ENCODE results near the gene CREG1.
"Not testable (repeated sequence)": the region's sequence is repeated elsewhere in the genome, so short reads cannot be mapped to it uniquely, and the experiment has no call there.

CREG1 gene

DNA sequence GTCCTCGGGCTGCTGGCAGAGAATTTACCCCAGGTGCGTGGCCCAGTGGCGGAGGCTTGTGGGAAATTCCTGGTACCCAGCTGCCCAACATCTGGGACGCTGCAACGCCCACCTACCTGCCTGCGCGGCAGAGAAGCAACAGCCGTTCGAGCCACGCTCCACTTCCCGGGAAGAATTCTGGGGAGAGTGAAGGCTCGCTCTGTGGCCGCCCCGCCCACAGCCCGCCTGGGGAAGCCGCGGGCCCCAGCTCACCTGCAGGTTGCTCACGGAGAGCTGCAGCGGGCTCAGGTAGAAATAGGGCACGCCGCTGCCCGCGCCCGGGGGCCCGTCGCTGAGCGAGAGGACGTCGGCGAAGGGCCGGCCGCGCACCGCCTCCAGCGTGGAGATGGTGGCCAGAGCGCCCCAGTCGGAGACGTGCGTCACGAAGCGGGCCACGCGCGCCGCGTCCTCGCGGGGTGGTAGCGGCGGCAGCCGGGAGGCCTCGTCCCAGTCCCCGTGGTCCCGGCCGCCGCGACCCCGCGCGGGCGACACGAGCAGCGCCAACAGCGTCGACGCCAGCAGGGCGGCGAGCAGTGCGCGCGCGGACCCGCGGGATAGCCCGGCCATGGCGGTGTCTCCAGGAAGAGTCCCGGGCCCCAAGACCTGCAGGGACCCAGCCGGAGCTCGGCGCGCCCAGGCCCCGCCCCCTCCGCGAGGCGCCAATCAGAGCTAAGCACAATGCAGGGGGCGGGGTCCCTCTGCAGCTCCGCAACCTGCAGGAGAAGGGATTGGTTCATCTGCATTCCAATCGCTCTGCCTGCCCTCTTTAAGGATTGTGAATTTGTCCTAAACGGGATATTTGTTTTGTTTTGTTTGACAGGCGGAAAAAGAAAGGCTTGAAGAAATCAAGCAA is at the start of gene CREG1:
Gene CREG1 (minus strand): TSS at position 627 of the 892 bp plus-strand sequence.
- in situ Hi-C loops (cut with MboI; ENCODE audit: low sequenced_read_pairs) = no loop called here

DNA sequence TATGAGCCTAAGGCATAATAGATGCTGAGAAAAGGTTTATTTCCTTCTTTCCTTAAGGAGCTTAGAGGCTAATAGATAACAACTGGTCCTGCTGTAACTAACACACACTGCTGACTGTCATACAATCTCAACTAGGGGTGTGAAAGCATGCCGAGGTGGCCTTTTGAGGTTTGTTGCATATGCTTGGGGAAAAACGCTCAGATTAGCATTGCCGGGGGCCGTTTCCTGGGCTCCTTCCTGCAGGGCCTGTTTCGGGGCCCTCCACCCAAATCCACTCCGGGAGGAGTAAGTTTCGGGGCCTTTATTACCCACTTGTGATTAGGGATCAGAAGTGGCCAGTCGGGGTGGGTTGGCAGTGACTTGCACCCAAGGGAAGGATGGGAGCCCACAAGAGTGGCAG is 49.3 kb upstream of the CREG1 start:
- in situ Hi-C loops (cut with MboI; ENCODE audit: low sequenced_read_pairs) = no loop called here

DNA sequence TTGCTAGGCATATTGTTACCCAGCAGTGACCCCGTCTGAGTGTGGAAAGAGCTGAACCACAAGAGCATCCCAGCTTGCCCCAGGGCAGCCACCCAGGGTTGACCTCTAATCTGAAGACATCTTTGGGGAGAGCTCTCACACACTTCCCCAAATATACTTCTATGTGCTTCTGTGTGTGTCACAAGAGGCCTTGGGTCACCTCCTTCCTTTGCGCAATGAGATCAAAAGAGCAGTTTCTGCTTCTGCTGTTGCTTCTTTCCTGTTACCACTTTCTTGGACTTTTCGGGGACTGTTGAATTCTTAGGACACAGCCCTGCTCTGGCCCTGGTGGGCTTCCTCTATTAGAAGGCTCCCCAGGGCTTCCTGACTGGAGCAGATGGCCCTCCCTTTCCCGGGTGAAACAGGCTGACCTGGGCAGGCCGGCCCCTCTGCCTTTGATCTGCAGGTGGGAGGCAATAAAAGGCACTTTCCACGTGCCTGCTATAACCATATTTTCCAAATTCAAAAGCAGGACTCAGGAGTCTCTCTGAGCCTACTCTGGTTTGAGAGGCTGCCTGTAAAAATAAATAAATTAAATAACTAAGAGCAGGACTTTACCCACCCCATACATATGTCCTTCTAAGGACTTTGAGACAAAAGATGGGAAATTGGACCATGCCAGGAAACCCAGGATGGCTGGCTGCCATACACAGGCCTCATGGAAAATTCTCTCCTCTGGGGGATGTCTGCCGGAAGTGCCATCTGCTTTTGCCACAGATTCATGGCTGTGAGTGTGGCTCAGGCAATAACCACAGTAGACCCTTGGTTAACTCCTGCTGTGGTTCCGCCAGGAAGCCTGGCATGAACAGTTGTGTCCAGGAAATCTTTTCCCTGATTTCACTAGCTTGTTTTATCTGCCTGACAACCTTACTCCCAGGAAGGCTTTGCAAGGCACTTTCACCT is 48.2 kb upstream of the CREG1 start:
- in situ Hi-C loops (cut with MboI; ENCODE audit: low sequenced_read_pairs) = no loop called here

DNA sequence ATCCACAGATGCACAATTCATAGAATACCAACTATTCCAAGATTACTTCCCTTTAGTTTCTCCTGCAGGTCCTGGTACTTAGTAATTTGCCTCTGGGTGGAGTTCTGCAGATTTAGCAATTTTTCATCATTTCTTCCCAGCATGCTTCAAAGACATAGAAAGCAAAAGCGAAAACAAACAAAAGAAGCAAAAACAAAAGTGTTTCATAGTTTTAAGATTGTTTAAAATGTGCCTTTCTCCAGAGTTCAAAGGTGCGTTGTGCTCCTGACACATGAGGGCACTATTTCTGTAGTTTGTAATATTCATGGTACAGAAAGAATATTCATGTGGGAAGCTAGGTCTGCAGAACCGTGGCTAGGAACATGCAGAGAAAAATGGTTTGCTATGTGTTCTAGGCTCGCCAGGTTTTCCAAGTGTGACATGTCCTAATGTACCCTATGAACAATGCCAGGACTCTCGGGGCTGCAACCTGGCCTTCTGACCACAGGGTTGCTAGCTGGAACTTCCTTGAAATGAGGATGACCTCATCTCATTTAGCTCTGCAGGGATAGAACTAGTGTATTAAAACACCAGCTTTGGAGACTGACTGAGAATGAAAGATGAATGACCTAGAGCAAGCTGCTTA is 46.5 kb upstream of the CREG1 start:
- in situ Hi-C loops (cut with MboI; ENCODE audit: low sequenced_read_pairs) = no loop called here

- in situ Hi-C loops (cut with MboI; ENCODE audit: low sequenced_read_pairs) = no loop called here
Observed at GRCh38 chr1:167594822-167595221, 41.3 kb upstream of the CREG1 start.

DNA sequence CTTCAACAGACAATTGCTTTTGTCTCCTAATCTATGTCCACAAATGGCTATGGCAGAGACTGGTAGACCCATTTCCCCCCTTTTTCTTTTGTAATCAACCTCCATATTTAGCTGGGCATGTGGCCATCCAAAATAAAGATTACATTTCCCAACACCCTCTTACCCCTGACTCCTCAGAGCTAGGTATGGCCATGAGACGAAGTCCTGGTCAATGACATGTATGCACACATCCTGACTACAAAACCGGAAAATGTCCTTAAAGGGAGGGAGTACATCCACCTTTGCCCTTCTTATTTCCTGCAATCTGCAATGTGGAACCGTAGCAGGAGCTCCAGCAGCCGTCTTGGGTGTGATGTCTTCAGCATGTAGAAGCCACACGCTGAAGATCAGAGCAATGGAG is 40.3 kb upstream of the CREG1 start:
- in situ Hi-C loops (cut with MboI; ENCODE audit: low sequenced_read_pairs) = no loop called here

DNA sequence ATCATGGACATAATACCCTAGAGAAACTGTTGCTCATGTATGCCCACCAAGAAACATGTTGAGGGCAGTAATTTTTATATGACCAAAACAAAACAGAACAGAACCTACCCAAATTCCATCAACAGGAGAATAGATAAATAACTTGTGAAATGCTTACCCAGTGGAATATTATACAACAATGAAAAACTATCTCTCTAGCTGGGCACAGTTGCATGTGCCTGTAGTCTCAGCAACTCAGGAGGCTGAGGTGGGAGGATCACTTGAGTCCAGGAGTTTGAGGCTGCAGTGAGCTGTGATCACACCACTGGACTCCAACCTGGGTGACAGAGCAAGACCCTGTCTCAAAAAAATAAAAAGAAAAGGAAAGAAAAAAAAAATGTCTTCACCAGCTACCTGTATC is 38.9 kb upstream of the CREG1 start:
- in situ Hi-C loops (cut with MboI; ENCODE audit: low sequenced_read_pairs) = no loop called here

DNA sequence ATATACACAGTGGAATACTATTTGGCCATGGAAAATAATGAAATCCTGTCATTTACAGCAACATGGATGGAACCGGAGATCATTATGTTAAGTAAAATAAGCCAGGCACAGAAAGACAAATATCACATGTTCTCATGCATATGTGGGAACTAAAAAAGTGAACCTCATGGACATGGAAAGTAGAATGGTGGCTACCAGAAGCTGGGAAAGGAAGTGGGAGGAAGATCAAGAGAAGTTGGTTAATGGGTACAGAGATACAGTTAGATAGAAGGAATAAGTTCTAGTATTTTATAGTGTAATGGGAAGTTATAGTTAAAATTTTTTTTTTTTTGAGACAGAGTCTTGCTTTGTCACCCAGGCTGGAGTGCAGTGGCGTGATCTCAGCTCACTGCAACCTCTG is 34.8 kb upstream of the CREG1 start:
- in situ Hi-C loops (cut with MboI; ENCODE audit: low sequenced_read_pairs) = no loop called here

DNA sequence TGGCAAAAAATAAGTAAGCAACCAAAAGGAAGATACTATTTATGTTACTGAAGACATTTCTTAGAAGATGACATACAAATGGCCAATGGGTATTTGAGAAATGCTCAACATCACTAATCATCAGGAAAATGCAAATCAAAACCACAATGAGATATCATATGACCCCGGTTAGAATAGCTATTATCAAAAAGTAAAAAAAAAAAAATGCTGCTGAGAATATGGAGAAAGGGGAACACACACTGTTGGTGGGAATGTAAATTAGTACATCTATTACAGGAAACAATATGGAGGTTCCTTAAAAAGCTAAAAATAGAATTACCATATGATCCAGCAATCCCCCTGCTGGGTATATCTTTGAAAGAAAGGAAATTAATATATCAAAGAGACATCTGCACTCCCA is 34.3 kb upstream of the CREG1 start:
- in situ Hi-C loops (cut with MboI; ENCODE audit: low sequenced_read_pairs) = no loop called here

DNA sequence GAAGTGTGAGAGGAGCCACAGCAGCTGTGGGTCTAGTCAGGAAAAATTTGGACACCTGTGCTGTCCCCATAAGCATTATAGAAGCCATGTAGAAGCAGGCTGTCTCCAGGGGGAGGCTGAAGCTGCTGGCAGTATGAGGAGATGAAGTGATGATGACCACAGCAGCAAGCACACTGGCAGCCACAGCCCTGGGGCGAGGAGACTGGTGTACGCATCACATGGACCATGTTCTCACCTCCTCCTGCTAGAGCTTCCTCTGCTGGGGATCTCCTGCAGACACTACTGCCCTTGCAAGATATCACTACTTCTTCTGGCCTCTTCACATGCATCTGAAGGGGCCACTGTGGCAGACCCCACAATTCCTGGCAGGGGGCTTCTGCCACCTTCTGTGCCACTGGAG is 33.8 kb upstream of the CREG1 start:
- in situ Hi-C loops (cut with MboI; ENCODE audit: low sequenced_read_pairs) = no loop called here

GRCh38 chr1:167584581-167584980 is 31.0 kb upstream of the CREG1 start:
- in situ Hi-C loops (cut with MboI; ENCODE audit: low sequenced_read_pairs) = no loop called here

DNA sequence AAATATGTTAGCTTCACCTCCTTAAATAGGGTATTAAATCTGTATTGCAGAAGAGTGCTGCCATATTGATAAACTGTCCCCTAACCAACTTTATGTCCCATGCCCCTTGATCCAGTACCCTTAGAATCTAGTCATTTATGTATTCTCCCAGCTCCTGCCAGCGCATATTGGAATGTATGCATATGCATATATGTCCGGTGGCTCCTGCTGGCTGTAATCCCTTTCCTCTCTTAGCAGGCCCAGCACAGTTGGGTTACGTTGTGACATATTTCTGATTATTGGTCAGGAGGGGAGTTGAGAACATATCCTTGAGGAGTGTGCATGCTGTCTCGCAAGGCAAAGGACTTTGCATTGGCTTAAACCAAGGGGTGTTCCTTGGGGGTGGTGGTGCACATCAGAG is 29.2 kb upstream of the CREG1 start:
- in situ Hi-C loops (cut with MboI; ENCODE audit: low sequenced_read_pairs) = no loop called here

GRCh38 chr1:167582064-167582463 is 28.5 kb upstream of the CREG1 start:
- in situ Hi-C loops (cut with MboI; ENCODE audit: low sequenced_read_pairs) = no loop called here

DNA sequence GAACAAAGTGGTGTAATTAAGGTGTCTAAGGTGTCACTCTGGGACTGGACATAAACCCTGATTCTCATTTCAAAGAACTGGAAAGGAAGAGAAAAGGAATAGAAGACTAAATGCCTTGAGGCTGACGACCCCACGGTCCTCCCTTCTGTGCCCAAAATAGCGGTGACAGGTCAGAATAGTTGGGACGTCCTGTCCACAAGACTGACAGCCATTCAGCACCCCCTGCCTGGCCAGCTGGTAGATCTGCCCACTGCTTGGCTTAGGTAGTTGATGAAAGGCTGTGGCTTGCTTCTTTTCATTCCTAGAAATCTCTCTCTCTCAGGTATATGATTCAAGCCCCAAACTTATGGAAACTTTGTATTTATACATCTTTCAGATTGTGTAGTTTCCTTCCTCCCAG is 26.4 kb upstream of the CREG1 start:
- in situ Hi-C loops (cut with MboI; ENCODE audit: low sequenced_read_pairs) = no loop called here

GRCh38 chr1:167578939-167579521 is 25.5 kb upstream of the CREG1 start:
- in situ Hi-C loops (cut with MboI; ENCODE audit: low sequenced_read_pairs) = no loop called here

- in situ Hi-C loops (cut with MboI; ENCODE audit: low sequenced_read_pairs) = no loop called here
Observed at GRCh38 chr1:167575649-167576048, 22.1 kb upstream of the CREG1 start.

- in situ Hi-C loops (cut with MboI; ENCODE audit: low sequenced_read_pairs) = no loop called here
Observed at GRCh38 chr1:167573035-167573434, 19.5 kb upstream of the CREG1 start.

DNA sequence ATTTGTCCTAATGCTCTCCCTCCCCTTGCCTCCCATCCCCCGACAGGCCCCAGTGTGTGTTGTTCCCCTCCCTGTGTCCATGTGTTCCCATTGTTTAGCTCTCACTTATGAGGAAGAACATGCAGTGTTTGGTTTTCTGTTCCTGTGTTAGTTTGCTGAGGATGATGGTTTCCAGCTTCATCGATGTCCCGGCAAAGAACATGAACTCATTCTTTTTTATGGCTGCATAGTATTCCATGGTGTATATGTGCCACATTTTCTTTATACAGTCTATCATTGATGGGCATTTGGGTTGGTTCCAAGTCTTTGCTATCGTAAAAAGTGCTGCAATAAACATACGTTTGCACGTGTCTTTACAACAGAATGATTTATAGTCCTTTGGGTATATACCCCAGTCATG is 17.1 kb upstream of the CREG1 start:
- in situ Hi-C loops (cut with MboI; ENCODE audit: low sequenced_read_pairs) = not testable (repeated sequence)

DNA sequence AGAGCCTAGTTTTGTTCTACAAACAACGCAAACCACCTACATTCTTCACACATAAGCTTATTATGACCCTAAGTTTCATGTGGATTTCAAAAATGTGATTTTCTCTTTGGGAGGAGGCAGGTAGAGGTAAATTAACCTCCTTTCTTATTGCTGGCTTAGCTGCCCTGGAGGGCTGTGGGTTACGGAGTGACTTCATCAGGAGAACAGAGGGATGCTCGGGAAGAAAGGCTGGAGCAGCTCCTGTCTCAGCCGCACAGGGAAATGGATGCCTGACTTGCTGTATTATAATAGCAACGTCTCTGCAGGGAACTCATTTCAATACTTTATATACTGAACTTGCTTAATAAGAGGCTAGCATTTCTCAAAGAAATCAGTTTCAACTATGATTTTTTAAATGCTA is 14.1 kb upstream of the CREG1 start:
- in situ Hi-C loops (cut with MboI; ENCODE audit: low sequenced_read_pairs) = no loop called here

GRCh38 chr1:167566766-167567165 is 13.2 kb upstream of the CREG1 start:
- in situ Hi-C loops (cut with MboI; ENCODE audit: low sequenced_read_pairs) = no loop called here

GRCh38 chr1:167565922-167566321 is 12.4 kb upstream of the CREG1 start:
- in situ Hi-C loops (cut with MboI; ENCODE audit: low sequenced_read_pairs) = no loop called here

Data from HL-60/S4 treated with retinoic acid at 250 ng/mL for 4 days and 3 days (cell line).